Lower leg skin (tissue), 4 donors: ENCODE measurements around the gene PHLPP1. TPM values are rescaled to one million over a fixed set of nuclear protein-coding genes. Genes with fewer than 3 reads are reported as not detected.

Experiments used
- DNase-seq, 2 donors: peaks; one replicate each; pipeline ENCODE4 v3.0.0-alpha.2; 2019; ENCODE audit warnings: low spot score in 2 of 2
- H3K4me3 ChIP-seq: fragments of 200-600 bp; sonication (generic); 2 replicates; pipeline ENCODE4 v1.5.1; 2017; ENCODE audit warnings: mild to moderate bottlenecking, low read depth; ENCODE audit not compliant: poor library complexity, severe bottlenecking
- CTCF ChIP-seq, 3 donors: fragments of 450-650 bp; IDR thresholded peaks; one replicate each; pipeline ENCODE4 v1.5.1; 2016; ENCODE audit warnings: antibody characterized with exemption in 3 of 3, mild to moderate bottlenecking in 3 of 3, moderate library complexity in 2 of 3
- POLR2A ChIP-seq, 2 donors: fragments of 450-650 bp; IDR thresholded peaks; one replicate each; pipeline ENCODE4 v1.6.1; 2016 to 2017; ENCODE audit warnings: antibody characterized with exemption in 2 of 2, mild to moderate bottlenecking in 1 of 2, moderate library complexity in 1 of 2
- WGBS, 2 donors: methylation state at CpG; one replicate each; pipeline ENCODE4 v1.1.5; 2018; 5-methylcytosine and 5-hydroxymethylcytosine counted together
- intact Hi-C: fragments of 100-400 bp; cut with DNase I; formaldehyde crosslinking; loops from one replicate; pipeline ENCODE4 v1.15.0; 2023; ENCODE audit warnings: low total_unique reads
- total RNA-seq, 4 donors: library from RNA; depleted of rRNA; stranded (reverse); fragments of >200 nt; gene quantifications; one replicate each; pipeline ENCODE4 v1.1.0, GENCODE V29; 2016

The PHLPP1 gene
- total RNA-seq, 4 donors from 2014 or later, result 27.3 to 38.5 (median 33.1) TPM

GRCh38 chr18:62999392-62999791 is 284.1 kb downstream of the PHLPP1 start:
- WGBS, 2 donors, result 51 to 52% methylated on average over 7 of the region's 7 CpGs
- TF ChIP-seq CTCF (IDR thresholded peaks at IDR 0.05), result no peak
- TF ChIP-seq POLR2A (IDR thresholded peaks at IDR 0.05), result no peak
- intact Hi-C loops, result no loop called here
- DNase-seq, result peak; percentile 82 to 94
- no peak overlapping the region for H3K4me3 ChIP-seq

GRCh38 chr18:62999921-63000320 is 284.6 kb downstream of the PHLPP1 start:
- intact Hi-C loops, result no loop called here
- no peak for TF ChIP-seq POLR2A (IDR thresholded peaks at IDR 0.05)
- no peak for TF ChIP-seq CTCF (IDR thresholded peaks at IDR 0.05)
- H3K4me3 ChIP-seq, result no peak overlapping the region
- peak in 1 of 2 donors; percentile 71 for DNase-seq
- 91% methylated on average over 6 of the region's 6 CpGs for WGBS, 2 donors

- intact Hi-C loops, result no loop called here
- TF ChIP-seq CTCF (IDR thresholded peaks at IDR 0.05), result no peak
- TF ChIP-seq POLR2A (IDR thresholded peaks at IDR 0.05), result no peak
- no peak for DNase-seq
- no peak overlapping the region for H3K4me3 ChIP-seq
- 80 to 98% methylated on average over 8 of the region's 8 CpGs for WGBS, 2 donors
These were observed 285.5 kb downstream of the PHLPP1 start for GRCh38 chr18:63000839-63001238.

GRCh38 chr18:63001861-63002260 is 286.5 kb downstream of the PHLPP1 start:
- DNase-seq, result peak in 1 of 2 donors; percentile 71
- intact Hi-C loops, result no loop called here
- WGBS, 2 donors, result 98% methylated on average over 5 of the region's 5 CpGs
- no peak overlapping the region for H3K4me3 ChIP-seq
- no peak for TF ChIP-seq CTCF (IDR thresholded peaks at IDR 0.05)
- no peak for TF ChIP-seq POLR2A (IDR thresholded peaks at IDR 0.05)

GRCh38 chr18:63002305-63002704 is 287.0 kb downstream of the PHLPP1 start:
- H3K4me3 ChIP-seq, result no peak overlapping the region
- intact Hi-C loops, result no loop called here
- WGBS, 2 donors, result 91 to 95% methylated on average over 6 of the region's 6 CpGs
- DNase-seq, result peak in 1 of 2 donors; percentile 78
- TF ChIP-seq CTCF (IDR thresholded peaks at IDR 0.05) (no peak), POLR2A (IDR thresholded peaks at IDR 0.05) (no peak)

- intact Hi-C loops, result no loop called here
- H3K4me3 ChIP-seq, result no peak overlapping the region
- no peak for TF ChIP-seq CTCF (IDR thresholded peaks at IDR 0.05)
- TF ChIP-seq POLR2A (IDR thresholded peaks at IDR 0.05), result no peak
- DNase-seq, result peak in 1 of 2 donors; percentile 73
- 80 to 84% methylated on average over 9 of the region's 9 CpGs for WGBS, 2 donors
These were observed 287.6 kb downstream of the PHLPP1 start for GRCh38 chr18:63002803-63003445.
